A204.1 (cell line): ENCODE measurements around the gene FLNB.

Experiments used
- FAIRE-seq: peaks from 2 replicates; lab custom pipeline; 2012; peaks lifted over from hg19 to GRCh38; lab: Jason Lieb, UNC

Gene FLNB

GRCh38 chr3:58167431-58168351 lies 159.5 kb downstream of the FLNB start:
- FAIRE-seq = no peak

GRCh38 chr3:58168498-58168897 lies 160.3 kb downstream of the FLNB start:
- FAIRE-seq = no peak

- FAIRE-seq = no peak
These were observed 161.1 kb downstream of the FLNB start for GRCh38 chr3:58169371-58169770.

GRCh38 chr3:58170376-58170775 lies 162.2 kb downstream of the FLNB start:
- FAIRE-seq = no peak

- FAIRE-seq = no peak
These were observed 162.9 kb downstream of the FLNB start for GRCh38 chr3:58171126-58171525.

GRCh38 chr3:58173029-58173668 lies 164.9 kb downstream of the FLNB start:
- FAIRE-seq = no peak

- no peak for FAIRE-seq
These were observed 165.6 kb downstream of the FLNB start for GRCh38 chr3:58173669-58174398.

GRCh38 chr3:58175187-58175436 lies 166.9 kb downstream of the FLNB start:
- FAIRE-seq = no peak

GRCh38 chr3:58175437-58176184 lies 167.4 kb downstream of the FLNB start:
- FAIRE-seq = no peak

GRCh38 chr3:58176185-58176530 lies 167.9 kb downstream of the FLNB start:
- no peak for FAIRE-seq

GRCh38 chr3:58176827-58177489 lies 168.7 kb downstream of the FLNB start:
- no peak for FAIRE-seq

GRCh38 chr3:58177747-58178527 lies 169.7 kb downstream of the FLNB start:
- FAIRE-seq = no peak

- FAIRE-seq = no peak
These were observed 170.5 kb downstream of the FLNB start for GRCh38 chr3:58178528-58179234.

GRCh38 chr3:58179235-58180098 lies 171.2 kb downstream of the FLNB start:
- FAIRE-seq = no peak

GRCh38 chr3:58180099-58180880 lies 172.1 kb downstream of the FLNB start:
- no peak for FAIRE-seq

- no peak for FAIRE-seq
These were observed 172.8 kb downstream of the FLNB start for GRCh38 chr3:58180940-58181587.

GRCh38 chr3:58183221-58183620 lies 175.0 kb downstream of the FLNB start:
- FAIRE-seq = no peak

GRCh38 chr3:58183891-58184290 lies 175.7 kb downstream of the FLNB start:
- FAIRE-seq = no peak
